Keratinocyte (primary cell): ENCODE results near the gene MAP7. TPM values are rescaled to one million over a fixed set of nuclear protein-coding genes. Genes with fewer than 3 reads are reported as not detected.

Source experiments
- DNase-seq: peaks from one replicate; pipeline ENCODE4 v3.0.0-alpha.2; 2011; ENCODE audit warnings: low read depth, missing footprints, low spot score
- FAIRE-seq: peaks from 2 replicates; lab custom pipeline; 2011; peaks lifted over from hg19 to GRCh38; lab: Jason Lieb, UNC
- H2AFZ ChIP-seq: 2 replicates; pipeline ENCODE4 v1.6.0; 2012; ENCODE audit warnings: low read length, control low read depth, inconsistent platforms; ENCODE audit not compliant: control insufficient read depth
- H3K27ac ChIP-seq: 2 replicates; pipeline ENCODE4 v1.5.1; 2011; ENCODE audit warnings: low read length; ENCODE audit not compliant: control insufficient read depth, insufficient read depth
- H3K27me3 ChIP-seq: 3 replicates; pipeline ENCODE4 v1.6.0; 2011; ENCODE audit warnings: low read length; ENCODE audit not compliant: control insufficient read depth, insufficient read depth; ENCODE audit errors: extremely low read depth
- H3K36me3 ChIP-seq, 2 experiments: 2 replicates in 1 of 2; 3 replicates in 1 of 2; pipeline ENCODE4 v1.5.1; 2011; ENCODE audit warnings: low read length in 2 of 2, mild to moderate bottlenecking in 1 of 2; ENCODE audit not compliant: control insufficient read depth in 2 of 2, insufficient read depth in 2 of 2; ENCODE audit errors: extremely low read depth in 1 of 2
- H3K4me1 ChIP-seq: 3 replicates; pipeline ENCODE4 v1.5.1; 2011; ENCODE audit warnings: low read length; ENCODE audit not compliant: control insufficient read depth, insufficient read depth; ENCODE audit errors: extremely low read depth
- H3K4me2 ChIP-seq: 3 replicates; pipeline ENCODE4 v1.6.0; 2011; ENCODE audit warnings: low read depth, low read length; ENCODE audit not compliant: control insufficient read depth, insufficient read depth; ENCODE audit errors: extremely low read depth
- H3K4me3 ChIP-seq, 3 experiments: fragments of 200-600 bp in 1 of 3; sonication (generic) in 1 of 3; 2 replicates in 2 of 3; 3 replicates in 1 of 3; pipeline ENCODE4 v1.5.1; 2011 to 2016; ENCODE audit warnings: low read length in 3 of 3, mild to moderate bottlenecking in 3 of 3, control low read depth in 2 of 3, inconsistent platforms in 1 of 3, low read depth in 1 of 3, mixed read lengths in 1 of 3, mixed run types in 1 of 3, moderate library complexity in 1 of 3; ENCODE audit not compliant: control insufficient read depth in 2 of 3, insufficient read depth in 2 of 3; ENCODE audit errors: extremely low read depth in 1 of 3
- H3K79me2 ChIP-seq: 2 replicates; pipeline ENCODE4 v1.6.0; 2012; ENCODE audit warnings: low read length; ENCODE audit not compliant: control insufficient read depth, insufficient read depth
- H3K9ac ChIP-seq: 3 replicates; pipeline ENCODE4 v1.6.0; 2011; ENCODE audit warnings: low read length; ENCODE audit not compliant: control insufficient read depth, insufficient read depth; ENCODE audit errors: extremely low read depth
- H3K9me1 ChIP-seq: 3 replicates; pipeline ENCODE4 v1.6.0; 2011; ENCODE audit warnings: low read length; ENCODE audit not compliant: control insufficient read depth, insufficient read depth; ENCODE audit errors: extremely low read depth
- H3K9me3 ChIP-seq: 2 replicates; pipeline ENCODE4 v1.5.1; 2012; ENCODE audit warnings: low read depth, low read length; ENCODE audit not compliant: control insufficient read depth
- H4K20me1 ChIP-seq: 3 replicates; pipeline ENCODE4 v1.6.0; 2011; ENCODE audit warnings: low read length; ENCODE audit not compliant: control insufficient read depth, insufficient read depth; ENCODE audit errors: extremely low read depth
- CTCF ChIP-seq, 3 experiments: IDR thresholded peaks in 1 of 3; conservative IDR thresholded peaks in 1 of 3; optimal IDR thresholded peaks in 1 of 3; 2 replicates in 2 of 3; 3 replicates in 1 of 3; pipeline versions ENCODE3 to v1.5.1; 2011; ENCODE audit warnings: low read length in 3 of 3, mild to moderate bottlenecking in 3 of 3, moderate library complexity in 2 of 3, control low read depth in 1 of 3, inconsistent platforms in 1 of 3; ENCODE audit not compliant: insufficient read depth in 2 of 3; ENCODE audit errors: extremely low read depth in 1 of 3
- EZH2 ChIP-seq: IDR thresholded peaks from one replicate; pipeline ENCODE4 v1.6.1; 2012; ENCODE audit warnings: inconsistent platforms, mild to moderate bottlenecking, low read length, moderate library complexity
- dilution Hi-C: fragments of 300-500 bp; cut with MboI; formaldehyde crosslinking; loops from one replicate; pipeline ENCODE4 v1.7.0; 2020; ENCODE audit warnings: low sequenced_read_pairs; ENCODE audit not compliant: extremely low pct_ligation_motif_present
- polyA plus RNA-seq, 5 experiments: library from polyadenylated mRNA; depleted of rRNA in 3 of 5; stranded (reverse) in 3 of 5; stranded (forward) in 1 of 5; unstranded in 1 of 5; fragments of >200 nt; gene quantifications; 1 replicate in 1 of 5; 2 replicates in 3 of 5; 3 replicates in 1 of 5; pipeline versions ENCODE4 v1.2.1 to v1.2.3, GENCODE V29; 2011 to 2012; ENCODE audit warnings: missing spikeins in 2 of 5, low read depth in 1 of 5, low replicate concordance in 1 of 5

MAP7 gene
- polyA plus RNA-seq, 1 donor (not counting 4 experiments of a cell fraction or from before 2014, with no cell fraction given) = 11.8 TPM

- Histone ChIP-seq H3K36me3 (no peaks in the 10 kb centered on the region), H3K27me3 (no peaks in the 10 kb centered on the region), H3K4me2 (no peak overlapping the region), H3K9me3 (no peaks in the 10 kb centered on the region), H3K9me1 (no peaks in the 10 kb centered on the region), H3K27ac (no peak overlapping the region), H3K4me1 (no peaks in the 10 kb centered on the region), H3K9ac (no peak overlapping the region), H4K20me1 (no peaks in the 10 kb centered on the region), H3K79me2 (no peaks in the 10 kb centered on the region), H2AFZ (no peak overlapping the region), H3K4me3 (no peak overlapping the region)
- no peak for TF ChIP-seq EZH2
- no peak for TF ChIP-seq CTCF (optimal IDR thresholded peaks at IDR 0.05 in 1 of 3, IDR thresholded peaks at IDR 0.05 in 1 of 3, conservative IDR thresholded peaks at IDR 0.05 in 1 of 3; ENCODE audit: extremely low read depth in 1 of 3, insufficient read depth in 2 of 3, low read length in 3 of 3)
- FAIRE-seq (no peak), DNase-seq (no peak)
- dilution Hi-C loops = no loop called here
Observed at GRCh38 chr6:136317971-136318370, 232.3 kb downstream of the MAP7 start.

DNA sequence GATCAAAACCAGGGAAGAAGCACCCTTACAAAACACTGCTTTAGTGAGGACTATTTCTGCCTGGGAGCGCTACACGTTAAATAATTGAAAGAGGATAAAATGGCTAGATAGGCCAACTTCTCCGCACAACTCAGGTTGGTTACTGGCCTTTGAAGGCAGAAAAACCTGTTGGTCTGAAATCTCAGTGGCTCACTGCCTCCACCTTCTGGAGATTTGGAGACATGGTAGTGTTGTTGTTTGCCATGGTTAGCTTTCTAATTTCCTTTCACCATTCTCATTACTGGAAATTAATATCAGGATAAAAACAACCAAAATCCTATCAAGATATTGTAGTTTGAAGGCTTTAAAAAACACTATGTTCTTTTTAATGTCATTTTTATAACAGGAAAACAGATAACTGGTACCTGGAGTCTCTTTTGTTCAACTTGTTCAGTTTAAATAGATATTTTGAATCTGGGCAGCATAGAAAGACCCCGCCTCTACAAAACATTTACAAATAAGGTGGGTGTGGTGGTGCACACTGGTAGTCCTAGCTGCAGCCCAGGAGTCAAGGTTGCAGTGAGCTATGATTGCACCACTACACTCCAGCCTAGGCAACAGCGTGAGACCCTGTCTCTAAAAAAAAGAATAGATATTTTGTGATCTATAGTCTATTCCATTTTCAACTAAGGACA lies 233.1 kb downstream of the MAP7 start:
- Histone ChIP-seq H3K9ac (no peak overlapping the region), H3K9me3 (no peaks in the 10 kb centered on the region), H3K4me2 (no peak overlapping the region), H4K20me1 (no peaks in the 10 kb centered on the region), H3K36me3 (no peaks in the 10 kb centered on the region), H3K27ac (no peak overlapping the region), H3K9me1 (no peaks in the 10 kb centered on the region), H3K4me1 (no peaks in the 10 kb centered on the region), H3K27me3 (no peaks in the 10 kb centered on the region), H3K4me3 (no peak overlapping the region), H3K79me2 (no peaks in the 10 kb centered on the region), H2AFZ (no peak overlapping the region)
- TF ChIP-seq EZH2 = no peak
- TF ChIP-seq CTCF (optimal IDR thresholded peaks at IDR 0.05 in 1 of 3, IDR thresholded peaks at IDR 0.05 in 1 of 3, conservative IDR thresholded peaks at IDR 0.05 in 1 of 3; ENCODE audit: extremely low read depth in 1 of 3, insufficient read depth in 2 of 3, low read length in 3 of 3) = peak; percentile 75 to 82 (median 81)
- dilution Hi-C loops = no loop called here
- DNase-seq (no peak), FAIRE-seq (peak; percentile 95)
